ENCODE data around the gene REPS1.

DNA sequence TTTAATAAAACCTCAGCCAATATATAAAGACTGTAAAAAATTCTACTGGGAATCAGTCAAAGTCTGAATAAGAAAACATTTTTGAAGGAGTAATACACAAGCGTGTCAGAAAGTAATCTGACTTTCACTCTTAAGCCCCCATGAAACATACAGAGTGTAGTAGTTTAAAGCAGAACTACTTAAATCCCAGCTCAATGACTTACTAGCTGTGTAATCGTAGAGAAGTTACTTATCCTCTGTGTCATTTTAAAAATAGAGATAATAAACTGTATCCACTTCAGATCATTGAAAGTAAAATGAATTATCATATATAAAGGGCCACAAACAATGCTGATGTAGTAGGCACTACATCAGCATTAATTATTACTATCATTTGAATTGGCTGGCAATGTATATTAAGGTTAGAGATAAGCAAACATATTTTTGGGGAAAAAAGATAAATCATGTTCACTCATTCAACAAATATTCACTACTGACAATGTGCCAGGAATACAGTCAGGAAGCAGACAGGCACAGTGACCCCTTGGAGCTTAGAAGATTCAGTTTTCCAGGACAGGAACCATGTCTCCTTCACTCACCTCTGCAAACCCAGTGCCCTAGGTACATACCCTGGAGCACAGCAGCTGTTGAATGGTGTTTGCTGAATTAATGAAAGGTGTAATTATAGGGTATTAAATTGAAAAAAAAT is 14.4 kb downstream of the REPS1 start:
- TF ChIP-seq POLR2AphosphoS5 (IDR thresholded peaks at IDR 0.05) (no peak), POLR2A (IDR thresholded peaks at IDR 0.05) (no peak)
- TF ChIP-seq, protein P1, sequence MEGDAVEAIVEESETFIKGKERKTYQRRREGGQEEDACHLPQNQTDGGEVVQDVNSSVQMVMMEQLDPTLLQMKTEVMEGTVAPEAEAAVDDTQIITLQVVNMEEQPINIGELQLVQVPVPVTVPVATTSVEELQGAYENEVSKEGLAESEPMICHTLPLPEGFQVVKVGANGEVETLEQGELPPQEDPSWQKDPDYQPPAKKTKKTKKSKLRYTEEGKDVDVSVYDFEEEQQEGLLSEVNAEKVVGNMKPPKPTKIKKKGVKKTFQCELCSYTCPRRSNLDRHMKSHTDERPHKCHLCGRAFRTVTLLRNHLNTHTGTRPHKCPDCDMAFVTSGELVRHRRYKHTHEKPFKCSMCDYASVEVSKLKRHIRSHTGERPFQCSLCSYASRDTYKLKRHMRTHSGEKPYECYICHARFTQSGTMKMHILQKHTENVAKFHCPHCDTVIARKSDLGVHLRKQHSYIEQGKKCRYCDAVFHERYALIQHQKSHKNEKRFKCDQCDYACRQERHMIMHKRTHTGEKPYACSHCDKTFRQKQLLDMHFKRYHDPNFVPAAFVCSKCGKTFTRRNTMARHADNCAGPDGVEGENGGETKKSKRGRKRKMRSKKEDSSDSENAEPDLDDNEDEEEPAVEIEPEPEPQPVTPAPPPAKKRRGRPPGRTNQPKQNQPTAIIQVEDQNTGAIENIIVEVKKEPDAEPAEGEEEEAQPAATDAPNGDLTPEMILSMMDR (IDR thresholded peaks at IDR 0.05 in 8 of 11, conservative IDR thresholded peaks at IDR 0.05 in 3 of 11): no peak

Data from spleen (tissue), 7 donors.